C4-2B (cell line): ENCODE measurements around the gene UVSSA.

Experiments used
- CTCF ChIP-seq: fragments of 450-650 bp; conservative IDR thresholded peaks from 2 replicates; pipeline ENCODE4 v1.5.1; 2017; ENCODE audit warnings: mild to moderate bottlenecking
- ZFX ChIP-seq: fragments of 450-650 bp; IDR thresholded peaks from 2 replicates; pipeline ENCODE4 v1.6.1; 2017

GRCh38 chr4:1327526-1328266 lies 19.3 kb upstream of the UVSSA start:
- TF ChIP-seq CTCF = no peak
- TF ChIP-seq ZFX = no peak
